Hematopoietic multipotent progenitor cell treated with erythropoietin and hydrocortisone succinate and interleukin-3 and kit ligand, for 6 days (in vitro differentiated cells): ENCODE measurements around the gene GEMIN4.
A peak's percentile ranks its signal among the peaks of the same experiment; 100 is the strongest.
"Not testable (repeated sequence)": the region's sequence is repeated elsewhere in the genome, so short reads cannot be mapped to it uniquely, and the experiment has no call there.

Experiments
- DNase-seq: peaks from one replicate; pipeline ENCODE4 v3.0.0-alpha.2; 2015

The GEMIN4 gene

GRCh38 chr17:752002-752619 lies at the start of gene GEMIN4:
Gene GEMIN4, minus strand, starts transcription at chr17:752264. Its CDS starts 122 bp downstream, at chr17:752142.
- peak; percentile 92 for DNase-seq

GRCh38 chr17:801660-802059 lies 49.6 kb upstream of the GEMIN4 start:
- DNase-seq: no peak

DNA sequence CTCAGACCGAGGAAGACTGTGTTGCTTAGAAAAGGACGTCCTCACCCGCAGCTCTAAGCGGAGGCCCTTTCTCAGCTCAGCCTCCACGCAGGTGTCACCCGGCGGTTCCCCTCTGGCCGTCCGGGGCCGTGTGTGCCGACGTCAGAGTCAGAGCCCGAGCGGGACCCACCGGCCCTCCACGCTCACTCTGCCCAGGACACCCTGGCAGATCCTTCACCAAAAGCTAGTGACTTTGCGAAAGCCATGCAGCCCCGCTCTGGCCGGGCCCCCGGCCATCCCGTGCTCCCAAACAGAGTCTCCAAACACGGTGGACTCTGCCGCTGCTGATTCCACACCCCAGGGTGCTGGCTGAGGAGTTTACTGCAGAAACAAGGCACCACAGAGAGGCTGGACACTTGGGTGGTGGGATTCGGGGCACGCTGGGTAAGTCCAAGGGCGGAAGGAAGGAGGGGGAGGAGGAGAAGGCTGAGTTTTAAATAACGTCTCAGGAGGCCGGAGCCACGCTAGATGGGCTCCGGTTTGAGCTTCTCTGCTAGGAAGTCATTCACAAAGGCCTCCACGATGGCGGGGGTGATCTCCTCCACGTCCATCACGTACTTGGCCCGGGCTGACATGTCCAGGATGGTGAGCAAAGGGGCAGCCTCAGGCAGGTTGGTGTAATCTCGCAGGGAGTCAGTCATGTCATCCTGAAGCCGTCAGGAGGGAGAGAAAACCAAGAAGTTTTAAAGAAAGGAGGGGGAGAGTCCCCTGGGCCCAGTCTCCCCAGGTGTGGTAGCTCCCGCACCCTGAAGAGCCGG lies 48.6 kb upstream of the GEMIN4 start:
- DNase-seq: no peak

DNA sequence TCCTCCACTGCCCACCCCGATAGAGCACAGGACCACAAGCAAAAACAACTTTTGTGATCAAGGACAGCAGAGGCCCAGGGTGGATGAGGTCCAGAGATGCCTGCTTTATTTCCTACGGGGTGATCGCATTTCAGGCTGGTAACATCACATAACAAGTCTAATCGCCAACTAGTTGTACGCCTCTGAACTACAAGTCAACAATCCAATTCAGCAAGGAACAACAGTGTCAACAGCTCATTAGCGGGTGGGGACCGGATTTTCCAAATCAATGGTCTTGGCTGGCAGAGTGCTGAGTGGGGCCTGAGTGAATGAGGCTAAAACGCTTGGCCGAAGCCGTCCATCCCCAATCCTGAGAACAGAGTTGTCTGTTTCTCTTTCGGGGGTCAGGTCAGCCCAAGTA lies 47.2 kb upstream of the GEMIN4 start:
- no peak for DNase-seq

DNA sequence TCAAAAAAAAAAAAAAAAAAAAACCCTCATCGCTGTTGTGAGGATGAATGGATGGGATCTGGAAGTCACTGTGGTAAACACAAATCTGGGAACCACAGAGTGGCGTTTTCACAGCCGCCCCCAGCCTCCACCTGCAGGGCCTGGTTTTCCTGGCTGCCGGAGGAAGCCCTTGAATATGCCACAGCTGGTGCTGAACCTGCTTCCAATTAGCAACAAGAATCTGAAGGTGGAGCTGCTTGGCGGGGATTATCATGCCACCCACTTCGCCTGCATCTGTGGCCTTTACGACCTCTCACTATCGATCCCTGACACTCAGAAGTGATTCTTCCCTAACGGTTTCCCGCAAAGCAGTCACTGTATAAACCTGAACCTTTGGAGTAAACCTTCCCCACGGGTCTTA lies 46.2 kb upstream of the GEMIN4 start:
- DNase-seq: no peak

GRCh38 chr17:797236-797840 lies 45.3 kb upstream of the GEMIN4 start:
- no peak for DNase-seq

DNA sequence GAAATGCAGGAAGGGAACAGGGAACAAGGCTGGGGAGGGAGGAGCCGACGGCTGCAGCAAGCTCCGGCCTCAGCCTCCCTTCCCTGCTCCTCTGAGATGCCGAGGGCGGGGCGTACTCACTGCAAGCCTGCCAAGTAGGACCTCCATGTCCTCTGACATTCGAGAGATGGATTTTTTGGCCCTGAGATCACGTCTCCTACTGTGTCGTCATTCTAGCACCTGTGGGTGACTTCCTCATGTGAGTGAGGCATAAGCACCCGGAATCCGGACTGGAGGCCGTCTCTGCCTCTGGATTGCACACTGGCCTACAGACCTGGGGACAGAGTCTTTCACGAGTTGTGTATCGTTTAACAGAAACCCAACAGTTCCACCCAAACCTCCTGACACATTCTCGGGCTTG lies 44.5 kb upstream of the GEMIN4 start:
- DNase-seq: no peak

DNA sequence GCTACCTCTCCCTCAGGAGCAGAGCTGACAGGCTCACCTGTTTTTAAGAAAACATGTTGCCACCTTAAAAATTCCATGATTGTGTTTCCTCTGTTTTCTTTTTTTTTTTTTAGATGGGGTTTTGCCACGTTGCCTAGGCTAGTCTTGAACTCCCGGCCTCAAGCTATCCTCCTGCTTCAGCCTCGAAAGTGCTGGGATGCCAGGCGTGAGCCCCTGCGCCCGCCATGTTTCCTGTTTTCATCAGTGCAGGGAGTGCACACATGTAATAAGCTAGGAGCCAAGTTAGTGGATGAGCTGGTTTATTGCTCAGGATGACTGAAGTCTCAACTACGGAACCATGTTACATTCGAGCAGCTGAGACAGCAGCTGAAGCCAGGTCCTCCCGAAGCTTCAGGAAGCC lies 43.7 kb upstream of the GEMIN4 start:
- no peak for DNase-seq

DNA sequence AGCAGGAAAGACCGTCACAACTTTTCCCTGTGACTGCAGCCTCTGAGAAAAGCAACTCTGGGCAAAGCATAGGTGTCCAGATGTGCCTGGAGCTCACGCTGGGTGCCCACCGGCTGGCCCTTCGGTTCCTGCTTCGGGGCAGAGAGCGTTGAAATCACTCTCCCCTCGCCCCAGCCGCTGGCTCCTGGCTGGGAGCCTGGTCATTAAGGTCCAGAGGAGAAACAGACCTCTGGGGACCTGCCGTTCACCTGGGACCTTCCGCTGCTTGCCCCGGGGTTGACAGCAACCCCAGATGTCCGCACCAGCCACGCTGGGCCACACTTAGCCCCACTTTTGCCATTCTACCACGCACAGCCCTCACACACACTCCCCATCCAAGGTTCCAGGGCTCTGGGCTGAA lies 43.2 kb upstream of the GEMIN4 start:
- no peak for DNase-seq

DNA sequence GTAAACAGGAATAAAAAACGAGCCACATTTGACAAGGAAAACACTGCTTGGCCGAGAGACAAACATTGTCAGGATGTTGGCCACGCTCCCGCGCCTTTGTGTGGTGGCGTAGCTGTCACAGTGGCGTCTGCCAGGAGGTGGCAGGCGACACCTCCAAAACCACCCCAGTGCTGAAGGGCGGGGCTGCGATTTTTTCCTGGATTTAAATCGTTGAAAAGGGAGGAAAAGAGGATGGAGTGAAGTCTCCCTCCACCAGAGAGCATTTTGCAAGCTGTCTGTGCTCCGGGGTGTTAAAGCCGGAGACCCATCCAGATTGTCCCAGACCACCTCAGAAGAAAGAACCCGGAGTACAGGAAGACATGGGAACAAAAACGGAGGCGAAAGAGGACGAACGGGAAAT lies 42.8 kb upstream of the GEMIN4 start:
- peak; percentile 81 for DNase-seq

GRCh38 chr17:792277-792676 lies 40.2 kb upstream of the GEMIN4 start:
- DNase-seq: peak; percentile 16

GRCh38 chr17:791829-792228 lies 39.8 kb upstream of the GEMIN4 start:
- DNase-seq: no peak

DNA sequence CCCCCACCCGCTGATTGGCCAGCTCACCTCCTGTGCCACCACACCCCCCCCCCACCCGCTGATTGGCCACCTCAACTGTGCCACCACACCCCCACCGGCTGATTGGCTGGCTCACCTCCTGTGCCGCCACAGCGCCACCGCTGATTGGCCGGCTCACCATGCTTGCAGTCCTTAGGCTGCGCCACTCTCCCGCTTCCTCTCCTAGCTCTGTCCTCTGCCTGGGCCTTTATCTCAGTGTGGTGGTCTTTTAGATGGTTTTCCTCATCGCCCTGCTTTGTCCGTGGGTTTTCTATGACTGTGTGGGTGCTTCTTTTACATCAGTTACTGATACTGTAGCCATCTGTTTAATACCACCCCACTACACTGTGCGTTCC lies 38.8 kb upstream of the GEMIN4 start:
- not testable (repeated sequence) for DNase-seq

- DNase-seq: not testable (repeated sequence)
Observed at GRCh38 chr17:789931-790873, 38.1 kb upstream of the GEMIN4 start.

- no peak for DNase-seq
Observed at GRCh38 chr17:789160-789840, 37.2 kb upstream of the GEMIN4 start.

DNA sequence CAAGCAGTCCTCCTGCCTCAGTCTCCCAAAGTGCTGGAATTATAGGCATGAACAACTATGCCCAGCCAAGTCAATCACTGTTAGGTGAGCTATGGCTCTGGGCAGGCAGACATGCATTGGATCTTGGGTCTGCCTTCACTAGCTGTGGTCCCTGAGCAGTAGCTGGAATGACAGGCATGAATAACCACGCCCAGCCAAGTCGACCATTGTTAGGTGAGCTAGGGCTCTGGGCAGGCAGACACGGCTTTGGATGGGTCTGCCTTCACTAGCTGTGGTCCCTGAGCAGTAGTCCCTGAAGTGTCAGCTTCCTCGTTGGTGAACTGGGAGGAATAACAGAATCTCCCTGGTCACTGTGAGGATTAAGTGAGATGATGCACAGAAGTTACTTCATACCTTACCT lies 36.5 kb upstream of the GEMIN4 start:
- DNase-seq: no peak

GRCh38 chr17:787641-788221 lies 35.7 kb upstream of the GEMIN4 start:
- DNase-seq: no peak

GRCh38 chr17:785901-786300 lies 33.8 kb upstream of the GEMIN4 start:
- not testable (repeated sequence) for DNase-seq

- DNase-seq: no peak
Observed at GRCh38 chr17:784143-784542, 32.1 kb upstream of the GEMIN4 start.

- peak; percentile 90 for DNase-seq
Observed at GRCh38 chr17:781805-782731, 30.0 kb upstream of the GEMIN4 start, which contains the start of the genes GLOD4 and MRM3. Gene GLOD4, minus strand, starts transcription at chr17:782280. Its CDS starts 25 bp downstream, at chr17:782255. Gene MRM3, plus strand, starts transcription at chr17:782353. Its CDS starts 26 bp downstream, at chr17:782379.

DNA sequence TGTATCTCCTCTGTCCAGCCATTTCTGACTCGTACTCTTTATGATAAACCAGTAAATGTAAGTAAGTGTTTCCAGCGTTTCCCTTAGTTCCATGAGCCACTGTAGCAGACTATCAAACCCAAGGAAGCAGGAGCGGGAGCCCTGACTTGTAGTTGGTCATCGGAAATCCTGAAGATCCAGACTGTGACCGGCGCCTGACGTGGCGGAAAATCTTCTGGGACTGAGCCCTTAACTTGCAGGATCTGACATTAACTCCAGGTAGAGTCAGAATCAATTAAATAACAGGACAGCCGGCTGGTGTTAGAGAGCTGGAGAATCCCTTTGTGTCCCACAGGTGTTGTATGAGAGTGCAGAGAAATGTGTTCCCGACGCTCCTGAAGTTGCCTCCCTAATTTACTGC lies 26.0 kb upstream of the GEMIN4 start:
- DNase-seq: no peak
